Right lobe of liver (tissue), 6 donors: Measurements from ENCODE around the gene VANGL1. TPM values are rescaled to one million over a fixed set of nuclear protein-coding genes. Genes with fewer than 3 reads are reported as not detected.
A peak's percentile ranks its signal among the peaks of the same experiment; 100 is the strongest.

ENCODE experiments used
- ATAC-seq, 4 donors: fragments of 200-7000 bp; cut with Tn5 transposase; one replicate each; pipeline ENCODE4 v1.9.1; 2020; ENCODE audit warnings: mild to moderate bottlenecking in 4 of 4, moderate library complexity in 4 of 4
- DNase-seq, 3 donors: peaks; one replicate each; pipeline ENCODE4 v3.0.0-alpha.2; 2020
- H3K27ac ChIP-seq, 3 donors: fragments of 200-600 bp; one replicate each; pipeline ENCODE4 v1.8.0; 2022
- H3K27me3 ChIP-seq, 2 donors: fragments of 200-600 bp; one replicate each; pipeline ENCODE4 v1.8.0; 2022
- H3K36me3 ChIP-seq, 4 donors: fragments of 200-600 bp; sonication (generic) in 1 of 4; one replicate each; pipeline versions ENCODE4 v1.5.1 to v1.8.0; 2017 to 2022; ENCODE audit warnings: control low read depth in 1 of 4
- H3K4me1 ChIP-seq, 4 donors: fragments of 200-600 bp; sonication (generic) in 1 of 4; one replicate each; pipeline versions ENCODE4 v1.5.1 to v1.8.0; 2017 to 2022; ENCODE audit warnings: control low read depth in 1 of 4
- H3K4me3 ChIP-seq, 3 donors: fragments of 200-600 bp; one replicate each; pipeline ENCODE4 v1.8.0; 2022
- H3K9me3 ChIP-seq, 4 donors: fragments of 200-600 bp; sonication (generic) in 1 of 4; one replicate each; pipeline versions ENCODE4 v1.5.1 to v1.8.0; 2017 to 2022; ENCODE audit warnings: control low read depth in 1 of 4
- CTCF ChIP-seq, 4 donors: fragments of 200-600 bp in 3 of 4; fragments of 450-650 bp in 1 of 4; IDR thresholded peaks; one replicate each; pipeline versions ENCODE4 v1.5.1 to v1.8.0; 2016 to 2022; ENCODE audit warnings: antibody characterized with exemption in 4 of 4, mild to moderate bottlenecking in 2 of 4
- POLR2A ChIP-seq: fragments of 450-650 bp; IDR thresholded peaks from one replicate; pipeline ENCODE4 v1.6.1; 2017; ENCODE audit warnings: antibody characterized with exemption, mild to moderate bottlenecking
- WGBS: methylation state at CpG from one replicate; pipeline ENCODE4 v1.1.6; 2018; ENCODE audit warnings: low coverage, low lambda C conversion rate; ENCODE audit not compliant: insufficient coverage; ENCODE audit errors: missing lambda C conversion rate; 5-methylcytosine and 5-hydroxymethylcytosine counted together
- intact Hi-C, 2 donors: fragments of 100-400 bp; cut with DNase I; formaldehyde crosslinking; loops; one replicate each; pipeline versions ENCODE4 v1.11.2 to v1.14.1; 2022
- total RNA-seq, 6 experiments: library from RNA; depleted of rRNA in 2 of 6; stranded (reverse); fragments of >200 nt in 2 of 6; fragmentation: NEBNext Ultra II Directional in 3 of 6; extraction: Animal tissue kit (Norgen Biotek cat#: 25700) in 3 of 6; gene quantifications; one replicate each; pipeline versions ENCODE4 v1.1.0 to v1.2.4, GENCODE V29; 2016 to 2023
- donor health status: DM: no; HTN: yes; CAD: no.
- donor health status: DM: no; HTN: no; CAD: no.
- donor health status: DM: no; HTN: no; CAD: no.
- donor health status: DM: no; HTN: yes; CAD: no.
- donor health status: DM: no; HTN: yes; CAD: no.

Gene VANGL1
- total RNA-seq, 6 experiments from 2014 or later = 3.3 to 5.1 (median 4.4) TPM

- WGBS = 88% methylated on average over 5 of the region's 5 CpGs
- Histone ChIP-seq H3K4me1 (no peaks in the 10 kb centered on the region), H3K27me3 (no peaks in the 10 kb centered on the region), H3K36me3 (peaks cover 0 to 4% (median 1%) of the 10 kb centered on the region in 4 donors), H3K27ac (no peak overlapping the region), H3K9me3 (no peaks in the 10 kb centered on the region), H3K4me3 (no peak overlapping the region)
- intact Hi-C loops = no loop called here
- DNase-seq (no peak), ATAC-seq (no peak)
- TF ChIP-seq POLR2A = no peak
Observed at GRCh38 chr1:115669002-115669673, 27.4 kb downstream of the VANGL1 start.

GRCh38 chr1:115669886-115670285, 28.1 kb downstream of the VANGL1 start:
- Histone ChIP-seq H3K36me3 (peaks cover 0 to 4% (median 1%) of the 10 kb centered on the region in 4 donors), H3K27ac (no peak overlapping the region), H3K27me3 (no peaks in the 10 kb centered on the region), H3K4me1 (no peaks in the 10 kb centered on the region), H3K4me3 (no peak overlapping the region), H3K9me3 (no peaks in the 10 kb centered on the region)
- whole genome bisulfite sequencing = 100% methylated on average over 1 of the region's 1 CpG
- intact Hi-C loops = no loop called here
- TF ChIP-seq CTCF (IDR thresholded peaks at IDR 0.05) = no peak
- no peak for TF ChIP-seq POLR2A
- ATAC-seq (no peak), DNase-seq (no peak)

- 71% methylated on average over 9 of the region's 14 CpGs for WGBS
- intact Hi-C loops = no loop called here
- DNase-seq = no peak
- no peaks in the 10 kb centered on the region for H3K27me3 ChIP-seq
- ATAC-seq = no peak
- no peak overlapping the region for H3K4me3 ChIP-seq
- H3K27ac ChIP-seq = no peak overlapping the region
- no peaks in the 10 kb centered on the region for H3K4me1 ChIP-seq
- no peak for TF ChIP-seq CTCF (IDR thresholded peaks at IDR 0.05)
- TF ChIP-seq POLR2A = no peak
- H3K9me3 ChIP-seq = no peaks in the 10 kb centered on the region
- peaks cover 0 to 3% (median under 1%) of the 10 kb centered on the region in 4 donors for H3K36me3 ChIP-seq
Observed at GRCh38 chr1:115670476-115671175, 28.9 kb downstream of the VANGL1 start.

- intact Hi-C loops = no loop called here
- TF ChIP-seq CTCF (IDR thresholded peaks at IDR 0.05) = no peak
- TF ChIP-seq POLR2A = no peak
- whole genome bisulfite sequencing = 100% methylated on average over 3 of the region's 19 CpGs
- Histone ChIP-seq H3K4me1 (no peaks in the 10 kb centered on the region), H3K27me3 (no peaks in the 10 kb centered on the region), H3K27ac (no peak overlapping the region), H3K36me3 (peaks cover 0 to 3% (median 0%) of the 10 kb centered on the region in 4 donors), H3K4me3 (no peak overlapping the region), H3K9me3 (no peaks in the 10 kb centered on the region)
- ATAC-seq = peak in 1 of 4 donors; percentile 18
- DNase-seq = no peak
Observed at GRCh38 chr1:115671176-115671934, 29.6 kb downstream of the VANGL1 start.
